GM12874 (cell line): Measurements from ENCODE around the gene MYO9B.

Source experiments
- CTCF ChIP-seq: IDR thresholded peaks from 2 replicates; pipeline ENCODE4 v1.5.1; 2011; ENCODE audit warnings: low read depth, mild to moderate bottlenecking, control low read depth, low read length, moderate library complexity; ENCODE audit not compliant: insufficient read depth

The MYO9B gene

GRCh38 chr19:17048885-17049453 lies 26.6 kb upstream of the MYO9B start:
- no peak for TF ChIP-seq CTCF

- no peak for TF ChIP-seq CTCF
Observed at GRCh38 chr19:17049711-17050280, 25.8 kb upstream of the MYO9B start.

GRCh38 chr19:17052439-17052838 lies 23.1 kb upstream of the MYO9B start:
- peak; percentile 44 for TF ChIP-seq CTCF

- no peak for TF ChIP-seq CTCF
Observed at GRCh38 chr19:17054746-17055145, 20.8 kb upstream of the MYO9B start.

GRCh38 chr19:17055636-17056035 lies 19.9 kb upstream of the MYO9B start:
- no peak for TF ChIP-seq CTCF

- no peak for TF ChIP-seq CTCF
Observed at GRCh38 chr19:17058236-17058635, 17.3 kb upstream of the MYO9B start.

- TF ChIP-seq CTCF, result no peak
Observed at GRCh38 chr19:17060802-17061201, 14.8 kb upstream of the MYO9B start.
